CD4-positive, alpha-beta memory T cell (primary cell): ENCODE results near the gene HTRA1. TPM values are rescaled to one million over a fixed set of nuclear protein-coding genes. Genes with fewer than 3 reads are reported as not detected.

Source experiments
- CTCF ChIA-PET: fragments of 350-600 bp; sonication (Branson Sonifier 250); formaldehyde crosslinking; loops from one replicate; lab custom pipeline; 2021; ENCODE audit warnings: inconsistent platforms; ENCODE audit not compliant: partially characterized antibody; lab: Charles Lee
- POLR2A ChIA-PET: fragments of 350-600 bp; sonication (Branson Sonifier 250); formaldehyde crosslinking; loops from one replicate; lab custom pipeline; 2021; ENCODE audit not compliant: partially characterized antibody; lab: Charles Lee
- DNase-seq, 5 donors: peaks; one replicate each; pipeline versions ENCODE4 v3.0.0 to v3.0.0-alpha.2; 2020 to 2022; ENCODE audit warnings: mixed read lengths in 1 of 5
- H3K27ac ChIP-seq: one replicate; pipeline ENCODE4 v1.7.0; 2013; ENCODE audit warnings: low read depth, low read length
- H3K27me3 ChIP-seq: 2 replicates; pipeline ENCODE4 v1.7.0; 2013; ENCODE audit warnings: mild to moderate bottlenecking, low read length, moderate library complexity; ENCODE audit not compliant: insufficient read depth
- H3K36me3 ChIP-seq: 2 replicates; pipeline ENCODE4 v1.7.0; 2013; ENCODE audit warnings: mild to moderate bottlenecking, low read length, moderate library complexity; ENCODE audit not compliant: insufficient read depth
- H3K4me1 ChIP-seq: 2 replicates; pipeline ENCODE4 v1.7.0; 2013; ENCODE audit warnings: mild to moderate bottlenecking, low read length, moderate library complexity; ENCODE audit not compliant: insufficient read depth
- H3K4me3 ChIP-seq, 2 donors: one replicate each; pipeline ENCODE4 v1.7.0; 2013; ENCODE audit warnings: low read length in 2 of 2, mild to moderate bottlenecking in 1 of 2
- H3K9me3 ChIP-seq, 2 donors: one replicate each; pipeline ENCODE4 v1.7.0; 2013; ENCODE audit warnings: low read length in 2 of 2, control low read depth in 1 of 2; ENCODE audit not compliant: control insufficient read depth in 1 of 2
- H3K27ac Mint-ChIP-seq, 7 donors: one replicate each; pipeline ENCODE4 v1.8.0; 2020 to 2021; ENCODE audit warnings: mixed read lengths in 7 of 7, mild to moderate bottlenecking in 6 of 7, inconsistent platforms in 3 of 7, moderate library complexity in 3 of 7
- H3K27me3 Mint-ChIP-seq, 2 donors: one replicate each; pipeline ENCODE4 v1.8.0; 2020 to 2021; ENCODE audit warnings: mixed read lengths in 2 of 2
- H3K36me3 Mint-ChIP-seq, 2 donors: one replicate each; pipeline ENCODE4 v1.8.0; 2020 to 2021; ENCODE audit warnings: mixed read lengths in 2 of 2, inconsistent platforms in 1 of 2, mild to moderate bottlenecking in 1 of 2
- H3K4me1 Mint-ChIP-seq, 4 donors: one replicate each; pipeline ENCODE4 v1.8.0; 2020 to 2021; ENCODE audit warnings: mixed read lengths in 4 of 4, mild to moderate bottlenecking in 1 of 4
- H3K4me3 Mint-ChIP-seq, 8 donors: one replicate each; pipeline ENCODE4 v1.8.0; 2020 to 2021; ENCODE audit warnings: mixed read lengths in 8 of 8, mild to moderate bottlenecking in 7 of 8, moderate library complexity in 6 of 8, inconsistent platforms in 3 of 8
- H3K9me3 Mint-ChIP-seq, 8 donors: one replicate each; pipeline ENCODE4 v1.8.0; 2020 to 2021; ENCODE audit warnings: mixed read lengths in 8 of 8, mild to moderate bottlenecking in 5 of 8, inconsistent platforms in 3 of 8, moderate library complexity in 1 of 8
- intact Hi-C: fragments of 100-400 bp; cut with micrococcal nuclease; formaldehyde crosslinking; loops from one replicate; pipeline ENCODE4 v1.15.1; 2023
- polyA plus RNA-seq, 2 donors: library from polyadenylated mRNA; unstranded; fragments of 300-500 nt; fragmentation: Illumina TruSeq; gene quantifications; one replicate each; pipeline ENCODE4 v1.2.3, GENCODE V29; 2021
- total RNA-seq, 2 experiments: library from RNA; stranded (reverse); gene quantifications; one replicate each; pipeline ENCODE4 v1.2.3, GENCODE V29; 2021

Gene HTRA1
- total and polyA plus RNA-seq, 4 experiments from 2014 or later, result 0.17 to 0.21 TPM; not detected in 2

GRCh38 chr10:122421054-122421625, 40.2 kb upstream of the HTRA1 start:
- ChIA-PET POLR2A (interaction anchor here (0.8 to 3.0 kb wide), 3 partner anchors 13 to 46 kb away, joined by 3 to 41 read pairs (median 4); partner anchors contain the start of gene PLEKHA1), CTCF (interaction anchor here (1.1 to 4.0 kb wide), 3 partner anchors 13 to 622 kb away, joined by 3 to 17 read pairs (median 5); partner anchors contain the start of gene PLEKHA1)
- Mint-ChIP-seq H3K4me3 (peak overlapping the region in 6 of 8 donors; percentile 39 to 74 (median 54)), H3K27ac (peak overlapping the region; percentile 82 to 95 (median 89)), H3K4me1 (peaks cover 50 to 84% (median 64%) of the 10 kb centered on the region in 4 donors), H3K27me3 (no peaks in the 10 kb centered on the region), H3K36me3 (peaks cover 38 to 41% of the 10 kb centered on the region in 2 donors), H3K9me3 (peaks cover 0 to 2% (median 0%) of the 10 kb centered on the region in 8 donors)
- H3K4me1 ChIP-seq, result peaks cover 73% of the 10 kb centered on the region
- DNase-seq, result peak in 1 of 5 donors; percentile 31
- no peak overlapping the region for H3K27ac ChIP-seq
- no peaks in the 10 kb centered on the region for H3K27me3 ChIP-seq
- H3K4me3 ChIP-seq, result no peak overlapping the region
- H3K36me3 ChIP-seq, result peaks cover 4% of the 10 kb centered on the region
- no peaks in the 10 kb centered on the region for H3K9me3 ChIP-seq
- intact Hi-C loops, result no loop called here

- peaks cover 37 to 38% of the 10 kb centered on the region in 2 donors for H3K36me3 Mint-ChIP-seq
- peak overlapping the region in 7 of 8 donors; percentile 45 to 78 (median 68) for H3K4me3 Mint-ChIP-seq
- H3K4me1 Mint-ChIP-seq, result peaks cover 46 to 80% (median 59%) of the 10 kb centered on the region in 4 donors
- Histone ChIP-seq H3K27ac (no peak overlapping the region), H3K36me3 (peaks cover 4% of the 10 kb centered on the region), H3K4me1 (peaks cover 67% of the 10 kb centered on the region), H3K27me3 (no peaks in the 10 kb centered on the region), H3K9me3 (no peaks in the 10 kb centered on the region), H3K4me3 (no peak overlapping the region)
- ChIA-PET POLR2A (interaction anchor here (1.4 to 1.7 kb wide), 2 partner anchors 32 to 47 kb away, joined by 4 to 14 read pairs; partner anchors contain the start of gene PLEKHA1), CTCF (interaction anchor here (0.9 to 4.0 kb wide), 5 partner anchors 12 to 621 kb away, joined by 3 to 17 read pairs (median 4); partner anchors contain the start of gene PLEKHA1)
- intact Hi-C loops, result no loop called here
- H3K9me3 Mint-ChIP-seq, result peaks cover 0 to 2% (median 0%) of the 10 kb centered on the region in 8 donors
- H3K27me3 Mint-ChIP-seq, result no peaks in the 10 kb centered on the region
- no peak for DNase-seq
- H3K27ac Mint-ChIP-seq, result peak overlapping the region; percentile 66 to 91 (median 84)
These were observed 39.6 kb upstream of the HTRA1 start for GRCh38 chr10:122421742-122422141.

- Histone ChIP-seq H3K36me3 (peaks cover 4% of the 10 kb centered on the region), H3K9me3 (no peaks in the 10 kb centered on the region), H3K27me3 (no peaks in the 10 kb centered on the region), H3K27ac (peak overlapping the region; percentile 33), H3K4me1 (peaks cover 61% of the 10 kb centered on the region), H3K4me3 (no peak overlapping the region)
- intact Hi-C loops, result no loop called here
- peak overlapping the region; percentile 14 to 91 (median 84) for H3K27ac Mint-ChIP-seq
- ChIA-PET POLR2A (interaction anchor here (1.4 to 1.7 kb wide), 2 partner anchors 33 to 48 kb away, joined by 4 to 14 read pairs; partner anchors contain the start of gene PLEKHA1), CTCF (interaction anchor here (0.8 to 4.0 kb wide), 6 partner anchors 11 to 621 kb away, joined by 3 to 17 read pairs (median 4); partner anchors contain the start of gene PLEKHA1)
- H3K9me3 Mint-ChIP-seq, result peaks cover 0 to 2% (median 0%) of the 10 kb centered on the region in 8 donors
- DNase-seq, result peak in 3 of 5 donors; percentile 24 to 57 (median 27)
- H3K4me1 Mint-ChIP-seq, result peaks cover 47 to 80% (median 60%) of the 10 kb centered on the region in 4 donors
- H3K36me3 Mint-ChIP-seq, result peaks cover 37 to 40% of the 10 kb centered on the region in 2 donors
- peak overlapping the region in 7 of 8 donors; percentile 6 to 77 (median 55) for H3K4me3 Mint-ChIP-seq
- no peaks in the 10 kb centered on the region for H3K27me3 Mint-ChIP-seq
These were observed 38.9 kb upstream of the HTRA1 start for GRCh38 chr10:122422266-122422989.

GRCh38 chr10:122424059-122424458, 37.3 kb upstream of the HTRA1 start:
- Mint-ChIP-seq H3K9me3 (peaks cover 0 to 2% (median 0%) of the 10 kb centered on the region in 8 donors), H3K4me1 (peaks cover 36 to 69% (median 46%) of the 10 kb centered on the region in 4 donors), H3K27me3 (no peaks in the 10 kb centered on the region), H3K27ac (peak overlapping the region in 3 of 7 donors; percentile 1 to 59 (median 42)), H3K36me3 (peaks cover 31 to 41% of the 10 kb centered on the region in 2 donors), H3K4me3 (no peak overlapping the region)
- H3K4me3 ChIP-seq, result no peak overlapping the region
- H3K27ac ChIP-seq, result no peak overlapping the region
- no peaks in the 10 kb centered on the region for H3K27me3 ChIP-seq
- CTCF ChIA-PET, result interaction anchor here (0.6 to 4.0 kb wide), 5 partner anchors 11 to 142 kb away, joined by 3 to 17 read pairs (median 4); partner anchors contain the start of gene PLEKHA1
- DNase-seq, result no peak
- POLR2A ChIA-PET, result interaction anchor here (0.6 to 2.0 kb wide), 4 partner anchors 10 to 59 kb away, joined by 3 to 5 read pairs (median 4); partner anchors contain the start of gene PLEKHA1
- H3K9me3 ChIP-seq, result no peaks in the 10 kb centered on the region
- intact Hi-C loops, result no loop called here
- peaks cover 45% of the 10 kb centered on the region for H3K4me1 ChIP-seq
- H3K36me3 ChIP-seq, result peaks cover 7% of the 10 kb centered on the region

GRCh38 chr10:122426829-122427228, 34.5 kb upstream of the HTRA1 start:
- POLR2A ChIA-PET, result no interaction called here
- Mint-ChIP-seq H3K9me3 (no peaks in the 10 kb centered on the region), H3K36me3 (peaks cover 33 to 49% of the 10 kb centered on the region in 2 donors), H3K4me3 (no peak overlapping the region), H3K4me1 (peaks cover 14 to 42% (median 22%) of the 10 kb centered on the region in 4 donors), H3K27me3 (no peaks in the 10 kb centered on the region), H3K27ac (peak overlapping the region in 5 of 7 donors; percentile 36 to 62 (median 59))
- H3K36me3 ChIP-seq, result peaks cover 7% of the 10 kb centered on the region
- H3K27ac ChIP-seq, result no peak overlapping the region
- intact Hi-C loops, result no loop called here
- H3K4me1 ChIP-seq, result peaks cover 17% of the 10 kb centered on the region
- no peak overlapping the region for H3K4me3 ChIP-seq
- CTCF ChIA-PET, result no interaction called here
- no peaks in the 10 kb centered on the region for H3K9me3 ChIP-seq
- H3K27me3 ChIP-seq, result no peaks in the 10 kb centered on the region
- DNase-seq, result no peak

- POLR2A ChIA-PET, result interaction anchor here (0.6 kb wide), 1 partner anchor 21 kb away, joined by 3 read pairs; no protein-coding TSS in a partner anchor
These were observed 34.1 kb upstream of the HTRA1 start for GRCh38 chr10:122427280-122427679.

More at GRCh38 chr10:122427280-122427679, 34.1 kb upstream of the HTRA1 start:
- no peak for DNase-seq
- Mint-ChIP-seq H3K4me3 (peak overlapping the region in 3 of 8 donors; percentile 6 to 39 (median 11)), H3K4me1 (peaks cover 11 to 37% (median 17%) of the 10 kb centered on the region in 4 donors), H3K36me3 (peaks cover 35 to 51% of the 10 kb centered on the region in 2 donors), H3K27ac (peak overlapping the region; percentile 32 to 62 (median 52)), H3K27me3 (no peaks in the 10 kb centered on the region), H3K9me3 (no peaks in the 10 kb centered on the region)
- H3K4me3 ChIP-seq, result no peak overlapping the region
- H3K4me1 ChIP-seq, result peaks cover 13% of the 10 kb centered on the region
- intact Hi-C loops, result no loop called here
- no peak overlapping the region for H3K27ac ChIP-seq
- H3K36me3 ChIP-seq, result peaks cover 7% of the 10 kb centered on the region
- CTCF ChIA-PET, result no interaction called here
- H3K27me3 ChIP-seq, result no peaks in the 10 kb centered on the region
- no peaks in the 10 kb centered on the region for H3K9me3 ChIP-seq
